ENCODE data around the gene SLC25A10.

SLC25A10 gene

GRCh38 chr17:81711814-81712467 lies at the start of gene SLC25A10:
Gene SLC25A10, plus strand, starts transcription at chr17:81712284. Its CDS starts 143 bp downstream, at chr17:81712427.
- Histone ChIP-seq H3K9me3 (ENCODE audit: control insufficient read depth in 2 of 2, low read length in 2 of 2) (no peaks in the 10 kb centered on the region), H3K4me1 (ENCODE audit: control insufficient read depth, insufficient read depth, low read length) (peaks cover 30% of the 10 kb centered on the region), H3K27ac (ENCODE audit: low read length) (no peak within 1 kb of the TSS), H3K27me3 (ENCODE audit: control insufficient read depth in 1 of 2, insufficient read depth in 2 of 2, low read length in 2 of 2) (peaks cover 0 to 6% of the 10 kb centered on the region in 2 donors), H3K4me3 (ENCODE audit: low read length in 2 of 2) (peak within 1 kb of the TSS; percentile 43 to 75), H3K36me3 (ENCODE audit: control insufficient read depth in 2 of 2, insufficient read depth in 2 of 2, low read length in 2 of 2) (peaks cover 0 to under 1% of the 10 kb centered on the region in 2 donors), H3K9ac (ENCODE audit: low read length in 2 of 2) (peak within 1 kb of the TSS; percentile 33 to 58)

GRCh38 chr17:81664051-81664470 lies 48.0 kb upstream of the SLC25A10 start:
- H3K9ac ChIP-seq (ENCODE audit: low read length in 2 of 2) = no peak overlapping the region
- H3K27me3 ChIP-seq (ENCODE audit: control insufficient read depth in 1 of 2, insufficient read depth in 2 of 2, low read length in 2 of 2) = no peaks in the 10 kb centered on the region
- peaks cover 17% of the 10 kb centered on the region for H3K4me1 ChIP-seq (ENCODE audit: control insufficient read depth, insufficient read depth, low read length)
- H3K4me3 ChIP-seq (ENCODE audit: low read length in 2 of 2) = no peak overlapping the region
- H3K9me3 ChIP-seq (ENCODE audit: control insufficient read depth in 2 of 2, low read length in 2 of 2) = no peaks in the 10 kb centered on the region
- no peak overlapping the region for H3K27ac ChIP-seq (ENCODE audit: low read length)
- peaks cover 0 to 3% of the 10 kb centered on the region in 2 donors for H3K36me3 ChIP-seq (ENCODE audit: control insufficient read depth in 2 of 2, insufficient read depth in 2 of 2, low read length in 2 of 2)

DNA sequence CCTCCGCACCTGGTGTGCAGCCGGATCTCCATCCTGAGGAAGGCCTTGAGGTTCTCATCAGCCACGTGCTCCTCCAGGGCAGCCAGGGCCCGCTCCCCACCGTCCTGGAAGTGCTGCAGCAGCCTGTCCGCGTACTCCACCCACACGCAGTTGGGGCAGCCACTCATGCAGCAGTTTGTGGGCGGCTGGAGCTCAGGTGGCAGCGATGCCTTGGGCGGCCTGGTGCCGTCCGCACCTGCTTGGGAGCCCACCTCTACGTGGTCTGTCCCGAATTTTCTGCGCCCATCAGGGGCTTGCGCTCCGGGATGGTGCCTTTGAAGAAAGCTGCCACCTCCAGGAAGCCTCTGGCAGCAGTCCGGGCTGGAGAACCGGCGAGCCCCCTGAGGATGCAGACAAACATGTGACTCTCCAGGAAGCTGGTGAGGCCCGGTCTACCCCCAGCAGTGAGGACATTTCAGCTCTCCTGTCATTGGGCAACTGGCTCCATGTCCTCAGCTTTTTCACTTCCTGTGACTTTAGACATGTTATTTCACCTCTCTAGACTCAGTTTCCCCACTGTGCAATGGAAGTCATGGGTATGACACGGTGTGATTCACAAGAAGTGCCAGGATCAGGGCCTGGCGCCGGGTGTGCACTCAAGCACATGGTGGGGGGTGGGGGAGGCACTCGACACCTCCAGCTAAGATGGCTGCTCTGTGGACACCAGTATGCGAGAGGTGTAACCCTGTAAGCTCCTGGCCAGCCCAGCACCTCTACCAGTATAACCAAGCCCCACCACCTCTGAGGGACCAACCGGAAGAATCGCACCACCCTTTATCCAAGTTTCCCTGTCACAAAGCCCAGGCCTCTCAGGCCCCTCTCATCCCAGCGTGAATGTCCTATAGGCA lies 46.6 kb upstream of the SLC25A10 start:
- Histone ChIP-seq H3K4me1 (ENCODE audit: control insufficient read depth, insufficient read depth, low read length) (peaks cover 17% of the 10 kb centered on the region), H3K4me3 (ENCODE audit: low read length in 2 of 2) (peak overlapping the region; percentile 90), H3K9me3 (ENCODE audit: control insufficient read depth in 2 of 2, low read length in 2 of 2) (no peaks in the 10 kb centered on the region), H3K27me3 (ENCODE audit: control insufficient read depth in 1 of 2, insufficient read depth in 2 of 2, low read length in 2 of 2) (no peaks in the 10 kb centered on the region), H3K27ac (ENCODE audit: low read length) (peak overlapping the region; percentile 66), H3K36me3 (ENCODE audit: control insufficient read depth in 2 of 2, insufficient read depth in 2 of 2, low read length in 2 of 2) (peaks cover 5% of the 10 kb centered on the region in 2 donors), H3K9ac (ENCODE audit: low read length in 2 of 2) (peak overlapping the region; percentile 83 to 89)

- Histone ChIP-seq H3K4me1 (ENCODE audit: control insufficient read depth, insufficient read depth, low read length) (peaks cover 17% of the 10 kb centered on the region), H3K36me3 (ENCODE audit: control insufficient read depth in 2 of 2, insufficient read depth in 2 of 2, low read length in 2 of 2) (peaks cover 5 to 6% of the 10 kb centered on the region in 2 donors), H3K9me3 (ENCODE audit: control insufficient read depth in 2 of 2, low read length in 2 of 2) (no peaks in the 10 kb centered on the region), H3K9ac (ENCODE audit: low read length in 2 of 2) (peak overlapping the region; percentile 83 to 89), H3K27me3 (ENCODE audit: control insufficient read depth in 1 of 2, insufficient read depth in 2 of 2, low read length in 2 of 2) (no peaks in the 10 kb centered on the region), H3K27ac (ENCODE audit: low read length) (peak overlapping the region; percentile 66), H3K4me3 (ENCODE audit: low read length in 2 of 2) (peak overlapping the region; percentile 90)
Measured at GRCh38 chr17:81666092-81666341, 46.1 kb upstream of the SLC25A10 start.

DNA sequence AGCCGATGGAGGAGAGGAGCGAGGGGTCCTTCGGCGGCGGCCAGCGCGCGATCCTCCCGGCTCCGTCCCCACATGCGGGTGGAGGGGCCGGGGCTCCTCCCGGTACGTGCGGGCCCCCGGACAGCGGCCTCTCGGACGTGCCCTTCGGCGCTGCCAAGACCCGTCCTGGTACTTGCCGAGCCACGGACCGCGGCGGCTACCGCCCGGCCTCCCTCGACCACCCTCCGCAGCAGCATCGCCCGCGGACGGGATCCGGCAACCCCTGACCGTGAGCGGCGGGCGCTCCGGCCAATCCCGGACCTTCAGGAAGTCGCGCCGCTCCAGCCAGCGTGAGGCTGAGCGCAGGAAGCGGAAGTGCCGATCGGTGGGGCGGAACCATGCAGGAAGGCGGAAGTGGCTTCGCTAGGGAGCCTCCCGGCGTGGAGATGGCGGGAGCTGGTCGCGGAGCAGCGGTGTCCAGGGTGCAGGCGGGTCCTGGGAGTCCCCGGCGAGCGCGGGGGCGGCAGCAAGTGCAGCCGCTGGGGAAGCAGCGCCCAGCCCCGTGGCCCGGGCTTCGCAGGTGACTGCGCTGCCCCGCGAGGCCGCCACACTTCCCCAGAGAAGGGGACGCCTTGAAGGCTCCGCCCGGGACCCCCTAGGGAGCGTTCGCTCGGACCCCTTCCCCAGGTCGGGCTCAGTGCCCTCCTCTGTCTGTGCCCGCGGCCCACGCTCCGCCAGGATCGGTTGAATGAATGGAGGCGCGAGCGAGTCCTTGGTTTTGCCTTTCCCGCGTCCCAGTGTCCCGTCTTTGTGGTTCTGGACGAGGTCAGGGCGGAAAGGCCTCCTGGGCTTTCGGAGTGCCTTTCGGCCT lies 45.5 kb upstream of the SLC25A10 start, which contains the start of the genes CCDC137 and OXLD1:
TSS of gene CCDC137 (plus strand) at position 396 of the 850 bp plus-strand sequence. CDS start at position 426, 30 bp downstream.
TSS of gene OXLD1 (minus strand) at position 264 of the 850 bp plus-strand sequence. CDS start at position 236, 28 bp downstream.
- H3K9me3 ChIP-seq (ENCODE audit: control insufficient read depth in 2 of 2, low read length in 2 of 2) = no peaks in the 10 kb centered on the region
- H3K4me1 ChIP-seq (ENCODE audit: control insufficient read depth, insufficient read depth, low read length) = peaks cover 17% of the 10 kb centered on the region
- H3K4me3 ChIP-seq (ENCODE audit: low read length in 2 of 2) = peak within 1 kb of the TSS; percentile 90
- peak within 1 kb of the TSS; percentile 83 to 89 for H3K9ac ChIP-seq (ENCODE audit: low read length in 2 of 2)
- H3K36me3 ChIP-seq (ENCODE audit: control insufficient read depth in 2 of 2, insufficient read depth in 2 of 2, low read length in 2 of 2) = peaks cover 10 to 11% of the 10 kb centered on the region in 2 donors
- peak within 1 kb of the TSS; percentile 66 for H3K27ac ChIP-seq (ENCODE audit: low read length)
- no peaks in the 10 kb centered on the region for H3K27me3 ChIP-seq (ENCODE audit: control insufficient read depth in 1 of 2, insufficient read depth in 2 of 2, low read length in 2 of 2)

- Histone ChIP-seq H3K36me3 (ENCODE audit: control insufficient read depth in 2 of 2, insufficient read depth in 2 of 2, low read length in 2 of 2) (peaks cover 19 to 23% of the 10 kb centered on the region in 2 donors), H3K9ac (ENCODE audit: low read length in 2 of 2) (no peak overlapping the region), H3K4me3 (ENCODE audit: low read length in 2 of 2) (peak overlapping the region in 1 of 2 donors; percentile 8), H3K9me3 (ENCODE audit: control insufficient read depth in 2 of 2, low read length in 2 of 2) (no peaks in the 10 kb centered on the region), H3K4me1 (ENCODE audit: control insufficient read depth, insufficient read depth, low read length) (peaks cover 17% of the 10 kb centered on the region), H3K27ac (ENCODE audit: low read length) (no peak overlapping the region), H3K27me3 (ENCODE audit: control insufficient read depth in 1 of 2, insufficient read depth in 2 of 2, low read length in 2 of 2) (no peaks in the 10 kb centered on the region)
Measured at GRCh38 chr17:81667754-81668153, 44.3 kb upstream of the SLC25A10 start.

- Histone ChIP-seq H3K4me3 (ENCODE audit: low read length in 2 of 2) (no peak overlapping the region), H3K27ac (ENCODE audit: low read length) (no peak overlapping the region), H3K27me3 (ENCODE audit: control insufficient read depth in 1 of 2, insufficient read depth in 2 of 2, low read length in 2 of 2) (no peaks in the 10 kb centered on the region), H3K4me1 (ENCODE audit: control insufficient read depth, insufficient read depth, low read length) (no peaks in the 10 kb centered on the region), H3K36me3 (ENCODE audit: control insufficient read depth in 2 of 2, insufficient read depth in 2 of 2, low read length in 2 of 2) (peaks cover 21 to 22% of the 10 kb centered on the region in 2 donors), H3K9me3 (ENCODE audit: control insufficient read depth in 2 of 2, low read length in 2 of 2) (no peaks in the 10 kb centered on the region), H3K9ac (ENCODE audit: low read length in 2 of 2) (no peak overlapping the region)
Measured at GRCh38 chr17:81672504-81672903, 39.6 kb upstream of the SLC25A10 start.

- Histone ChIP-seq H3K27me3 (ENCODE audit: control insufficient read depth in 1 of 2, insufficient read depth in 2 of 2, low read length in 2 of 2) (no peaks in the 10 kb centered on the region), H3K36me3 (ENCODE audit: control insufficient read depth in 2 of 2, insufficient read depth in 2 of 2, low read length in 2 of 2) (peaks cover 21 to 22% of the 10 kb centered on the region in 2 donors), H3K27ac (ENCODE audit: low read length) (no peak overlapping the region), H3K9me3 (ENCODE audit: control insufficient read depth in 2 of 2, low read length in 2 of 2) (no peaks in the 10 kb centered on the region), H3K4me3 (ENCODE audit: low read length in 2 of 2) (no peak overlapping the region), H3K4me1 (ENCODE audit: control insufficient read depth, insufficient read depth, low read length) (no peaks in the 10 kb centered on the region), H3K9ac (ENCODE audit: low read length in 2 of 2) (no peak overlapping the region)
Measured at GRCh38 chr17:81672954-81673353, 39.1 kb upstream of the SLC25A10 start.

DNA sequence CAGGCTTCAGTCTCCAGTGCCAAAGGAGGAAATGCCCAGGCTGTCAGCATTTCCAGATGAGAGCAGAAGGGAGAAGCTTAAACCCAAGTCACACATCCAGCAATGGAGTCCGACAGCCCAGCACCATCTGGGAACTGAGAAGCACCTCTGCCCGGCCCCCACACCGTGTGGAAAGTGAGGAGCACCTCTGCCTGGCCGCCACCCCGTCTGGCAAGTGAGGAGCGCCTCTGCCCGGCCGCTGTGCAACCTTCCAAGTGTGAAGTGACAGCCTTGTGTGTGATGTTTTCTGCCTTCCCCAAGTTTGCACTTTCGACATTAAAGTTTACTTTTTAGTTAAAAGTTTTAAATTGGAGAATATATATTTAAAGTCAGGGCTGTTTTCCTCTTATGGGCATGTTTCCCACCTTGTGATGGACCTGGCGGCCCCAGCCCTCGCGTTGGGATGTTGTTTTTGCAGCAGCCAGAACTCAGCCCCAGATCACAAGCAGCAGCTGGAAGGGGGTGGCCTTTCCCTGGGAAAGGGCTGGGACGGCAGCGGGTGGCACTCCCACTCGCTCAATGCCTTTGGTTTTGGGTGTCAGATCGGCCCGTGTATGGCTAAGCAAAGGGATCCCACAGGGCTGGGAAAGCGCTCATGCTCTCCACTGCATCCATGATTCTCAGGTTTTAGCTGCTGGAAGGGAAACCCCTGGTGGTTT lies 38.4 kb upstream of the SLC25A10 start:
- Histone ChIP-seq H3K36me3 (ENCODE audit: control insufficient read depth in 2 of 2, insufficient read depth in 2 of 2, low read length in 2 of 2) (peaks cover 21 to 22% of the 10 kb centered on the region in 2 donors), H3K27ac (ENCODE audit: low read length) (no peak overlapping the region), H3K4me1 (ENCODE audit: control insufficient read depth, insufficient read depth, low read length) (no peaks in the 10 kb centered on the region), H3K9ac (ENCODE audit: low read length in 2 of 2) (no peak overlapping the region), H3K27me3 (ENCODE audit: control insufficient read depth in 1 of 2, insufficient read depth in 2 of 2, low read length in 2 of 2) (no peaks in the 10 kb centered on the region), H3K4me3 (ENCODE audit: low read length in 2 of 2) (no peak overlapping the region), H3K9me3 (ENCODE audit: control insufficient read depth in 2 of 2, low read length in 2 of 2) (no peaks in the 10 kb centered on the region)
